PFSK-1 (cell line): ENCODE measurements around the gene HIPK2.

Source experiments
- POLR2AphosphoS5 ChIP-seq: IDR thresholded peaks from 2 replicates; pipeline ENCODE4 v1.6.1; 2012; ENCODE audit warnings: low read depth, mild to moderate bottlenecking, control low read depth, low read length, moderate library complexity
- SIN3A ChIP-seq: IDR thresholded peaks from 2 replicates; pipeline ENCODE4 v1.6.1; 2012; ENCODE audit warnings: mild to moderate bottlenecking, low read length, moderate library complexity, borderline replicate concordance; ENCODE audit not compliant: insufficient read depth
- TF ChIP-seq, protein P1 (sequence below), 2 experiments: IDR thresholded peaks; 2 replicates each; pipeline versions ENCODE4 v1.6.1 to v1.8.0; 2011 to 2012; ENCODE audit warnings: low read depth in 2 of 2, low read length in 2 of 2, control low read depth in 1 of 2, inconsistent platforms in 1 of 2, mild to moderate bottlenecking in 1 of 2, moderate library complexity in 1 of 2; ENCODE audit not compliant: insufficient read depth in 1 of 2

DNA sequence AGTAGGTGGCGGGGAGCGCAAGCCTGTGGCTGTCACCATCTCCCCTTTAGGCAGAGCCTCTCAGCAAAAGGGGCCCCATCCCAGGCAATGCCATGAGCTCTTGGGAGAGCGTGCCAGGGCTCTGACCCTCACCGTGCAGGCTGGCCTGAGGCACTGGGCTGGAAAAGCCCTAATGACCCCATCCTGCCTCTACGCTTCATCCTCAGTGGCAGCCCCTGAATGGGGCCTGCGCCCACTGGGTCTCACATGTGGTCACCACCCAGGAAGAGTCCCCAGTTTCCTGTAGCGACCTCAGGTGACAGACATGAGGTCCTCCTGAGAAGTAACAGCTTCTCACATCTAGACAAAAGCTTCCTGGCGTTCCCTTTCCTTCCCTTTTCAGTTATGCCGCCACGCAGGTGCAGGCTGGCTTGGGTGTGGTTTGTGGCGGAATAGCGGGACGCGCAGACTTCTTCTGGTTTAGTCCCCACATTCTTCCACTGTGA is 195.1 kb downstream of the HIPK2 start:
- TF ChIP-seq POLR2AphosphoS5, result no peak
- TF ChIP-seq SIN3A, result no peak
- TF ChIP-seq, protein P1, sequence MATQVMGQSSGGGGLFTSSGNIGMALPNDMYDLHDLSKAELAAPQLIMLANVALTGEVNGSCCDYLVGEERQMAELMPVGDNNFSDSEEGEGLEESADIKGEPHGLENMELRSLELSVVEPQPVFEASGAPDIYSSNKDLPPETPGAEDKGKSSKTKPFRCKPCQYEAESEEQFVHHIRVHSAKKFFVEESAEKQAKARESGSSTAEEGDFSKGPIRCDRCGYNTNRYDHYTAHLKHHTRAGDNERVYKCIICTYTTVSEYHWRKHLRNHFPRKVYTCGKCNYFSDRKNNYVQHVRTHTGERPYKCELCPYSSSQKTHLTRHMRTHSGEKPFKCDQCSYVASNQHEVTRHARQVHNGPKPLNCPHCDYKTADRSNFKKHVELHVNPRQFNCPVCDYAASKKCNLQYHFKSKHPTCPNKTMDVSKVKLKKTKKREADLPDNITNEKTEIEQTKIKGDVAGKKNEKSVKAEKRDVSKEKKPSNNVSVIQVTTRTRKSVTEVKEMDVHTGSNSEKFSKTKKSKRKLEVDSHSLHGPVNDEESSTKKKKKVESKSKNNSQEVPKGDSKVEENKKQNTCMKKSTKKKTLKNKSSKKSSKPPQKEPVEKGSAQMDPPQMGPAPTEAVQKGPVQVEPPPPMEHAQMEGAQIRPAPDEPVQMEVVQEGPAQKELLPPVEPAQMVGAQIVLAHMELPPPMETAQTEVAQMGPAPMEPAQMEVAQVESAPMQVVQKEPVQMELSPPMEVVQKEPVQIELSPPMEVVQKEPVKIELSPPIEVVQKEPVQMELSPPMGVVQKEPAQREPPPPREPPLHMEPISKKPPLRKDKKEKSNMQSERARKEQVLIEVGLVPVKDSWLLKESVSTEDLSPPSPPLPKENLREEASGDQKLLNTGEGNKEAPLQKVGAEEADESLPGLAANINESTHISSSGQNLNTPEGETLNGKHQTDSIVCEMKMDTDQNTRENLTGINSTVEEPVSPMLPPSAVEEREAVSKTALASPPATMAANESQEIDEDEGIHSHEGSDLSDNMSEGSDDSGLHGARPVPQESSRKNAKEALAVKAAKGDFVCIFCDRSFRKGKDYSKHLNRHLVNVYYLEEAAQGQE (IDR thresholded peaks at IDR 0.05; ENCODE audit: insufficient read depth in 1 of 2, low read depth in 2 of 2, low read length in 2 of 2), result no peak
